IPS DF 4.7 (cell line): ENCODE measurements around the gene GALR1.

Experiments
- DNase-seq: peaks from one replicate; pipeline ENCODE4 v3.0.0-alpha.2; 2013; ENCODE audit warnings: low spot score; ENCODE audit errors: extremely low read depth

The GALR1 gene

GRCh38 chr18:77321823-77322805 lies 72.5 kb downstream of the GALR1 start:
- no peak for DNase-seq

GRCh38 chr18:77323640-77324299 lies 74.1 kb downstream of the GALR1 start:
- DNase-seq, result no peak
